ENCODE data around the gene HS1BP3. TPM values are rescaled to one million over a fixed set of nuclear protein-coding genes. Genes with fewer than 3 reads are reported as not detected.

HS1BP3 gene
- total and polyA plus RNA-seq, 2 of the 13 experiments (the other 11 are each of a cell fraction or from before 2014, with no cell fraction given) = 15.2 to 22.0 TPM

GRCh38 chr2:20611077-20611843 is 39.6 kb downstream of the HS1BP3 start (continued):
- TF ChIP-seq ZNF407 (CRISPR knock-in tag; IDR thresholded peaks at IDR 0.05; ENCODE audit: not compliant biosample characterization) = peak; percentile 85
- TF ChIP-seq SNAPC5 (CRISPR knock-in tag; IDR thresholded peaks at IDR 0.05; ENCODE audit: borderline replicate concordance) = 0 out of 2 replicates have a peak, but pooled peaks have one; percentile 21
- 0 out of 2 replicates have a peak, but pooled peaks have one; percentile 76 for TF ChIP-seq SATB2 (CRISPR knock-in tag; IDR thresholded peaks at IDR 0.05)
- peak; percentile 89; the same call in 1 of the 2 replicates for TF ChIP-seq SIN3A (IDR thresholded peaks at IDR 0.05; ENCODE audit: borderline replicate concordance, low read depth, low read length)
- no peak for TF ChIP-seq SRF (IDR thresholded peaks at IDR 0.05; ENCODE audit: low read depth, low read length)
- no peak; the same call in 1 of the 2 replicates for TF ChIP-seq ADNP (CRISPR knock-in tag; IDR thresholded peaks at IDR 0.05)
- TF ChIP-seq HDAC6 (IDR thresholded peaks at IDR 0.05; ENCODE audit: low read depth, low read length) = no peak
- no peak for TF ChIP-seq ZBTB46 (CRISPR knock-in tag; IDR thresholded peaks at IDR 0.05; ENCODE audit: borderline replicate concordance)
- 0 out of 2 replicates have a peak, but pooled peaks have one; percentile 88 for TF ChIP-seq ZNF512B (CRISPR knock-in tag; IDR thresholded peaks at IDR 0.05; ENCODE audit: borderline replicate concordance)
- peak; percentile 100 for TF ChIP-seq ASH2L (IDR thresholded peaks at IDR 0.05; ENCODE audit: insufficient read length, low read depth, low read length)
- no peak for TF ChIP-seq SMARCC2 (IDR thresholded peaks at IDR 0.05)
- no peak for TF ChIP-seq ZBTB14 (CRISPR knock-in tag; IDR thresholded peaks at IDR 0.05)
- TF ChIP-seq ZNF75D (CRISPR knock-in tag; IDR thresholded peaks at IDR 0.05; ENCODE audit: borderline replicate concordance) = no peak

Data from HepG2 (cell line).